LNCAP (cell line): ENCODE measurements around the gene CYP1B1.

ENCODE experiments used
- CTCF ChIP-seq: fragments of 450-650 bp; IDR thresholded peaks from 2 replicates; pipeline ENCODE4 v1.5.1; 2017; ENCODE audit warnings: mild to moderate bottlenecking

CYP1B1 gene

GRCh38 chr2:38028829-38029228 is 47.1 kb downstream of the CYP1B1 start:
- TF ChIP-seq CTCF = no peak

DNA sequence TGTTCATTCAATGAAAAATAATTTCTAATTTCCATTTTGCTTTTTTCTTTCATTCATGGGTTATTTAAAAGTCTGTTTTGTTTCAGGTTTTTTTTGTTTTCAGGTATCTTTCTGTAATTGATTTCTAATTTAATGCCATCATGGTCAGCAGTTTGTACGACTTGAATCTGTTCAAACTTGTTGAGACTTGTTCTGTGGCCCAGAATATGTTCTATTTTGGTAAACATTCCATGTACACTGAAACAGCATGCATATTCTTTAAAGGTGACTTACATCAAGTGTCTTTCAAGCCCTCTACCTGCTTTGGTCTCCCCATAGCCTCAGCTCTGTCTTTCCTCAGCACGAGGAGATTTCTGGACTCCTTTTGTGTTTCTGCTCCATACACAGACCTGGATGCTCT is 49.1 kb downstream of the CYP1B1 start:
- TF ChIP-seq CTCF = no peak

DNA sequence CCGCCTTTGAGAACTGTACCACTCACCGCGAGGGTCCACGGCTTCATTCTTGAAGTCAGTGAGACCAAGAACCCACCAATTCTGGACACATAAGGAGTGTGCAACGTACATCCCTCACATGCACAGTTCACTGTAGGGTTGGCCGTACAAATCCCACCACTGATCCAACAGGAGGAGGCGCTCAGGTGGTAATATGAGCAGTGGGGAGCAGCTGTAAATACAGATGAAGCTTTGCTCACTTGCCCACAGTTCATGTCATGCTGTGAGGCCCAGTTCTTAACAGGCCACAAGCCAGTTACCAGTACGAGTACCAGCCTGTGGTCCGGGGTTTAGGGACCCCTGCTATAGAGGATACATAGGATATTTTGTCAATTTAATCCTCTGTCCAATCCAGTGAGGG is 54.4 kb downstream of the CYP1B1 start:
- no peak for TF ChIP-seq CTCF

DNA sequence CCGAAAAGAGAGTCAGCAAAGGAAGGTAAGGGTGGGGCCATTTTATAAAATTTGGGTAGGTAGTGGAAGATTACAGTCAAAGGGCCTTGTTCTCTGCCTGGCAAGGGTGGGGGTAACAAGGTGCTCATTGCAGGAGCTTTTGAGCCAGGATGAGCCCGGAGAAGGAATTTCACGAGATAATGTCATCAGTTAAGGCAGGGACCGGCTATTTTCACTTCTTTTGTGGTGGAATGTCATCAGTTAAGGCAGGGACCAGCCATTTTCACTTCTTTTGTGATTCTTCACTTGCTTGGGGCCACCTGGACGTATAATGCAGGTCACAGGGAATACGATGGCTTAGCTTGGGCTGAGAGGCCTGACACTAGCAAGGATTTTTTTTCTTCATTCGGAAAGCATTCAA is 58.1 kb downstream of the CYP1B1 start:
- TF ChIP-seq CTCF = no peak
